Measurements from ENCODE around the gene CLMP.

GRCh38 chr11:123135863-123136446 lies 59.1 kb downstream of the CLMP start:
- TF ChIP-seq EZH2 (IDR thresholded peaks at IDR 0.05; ENCODE audit: low read length), result no peak
- TF ChIP-seq, protein P1, sequence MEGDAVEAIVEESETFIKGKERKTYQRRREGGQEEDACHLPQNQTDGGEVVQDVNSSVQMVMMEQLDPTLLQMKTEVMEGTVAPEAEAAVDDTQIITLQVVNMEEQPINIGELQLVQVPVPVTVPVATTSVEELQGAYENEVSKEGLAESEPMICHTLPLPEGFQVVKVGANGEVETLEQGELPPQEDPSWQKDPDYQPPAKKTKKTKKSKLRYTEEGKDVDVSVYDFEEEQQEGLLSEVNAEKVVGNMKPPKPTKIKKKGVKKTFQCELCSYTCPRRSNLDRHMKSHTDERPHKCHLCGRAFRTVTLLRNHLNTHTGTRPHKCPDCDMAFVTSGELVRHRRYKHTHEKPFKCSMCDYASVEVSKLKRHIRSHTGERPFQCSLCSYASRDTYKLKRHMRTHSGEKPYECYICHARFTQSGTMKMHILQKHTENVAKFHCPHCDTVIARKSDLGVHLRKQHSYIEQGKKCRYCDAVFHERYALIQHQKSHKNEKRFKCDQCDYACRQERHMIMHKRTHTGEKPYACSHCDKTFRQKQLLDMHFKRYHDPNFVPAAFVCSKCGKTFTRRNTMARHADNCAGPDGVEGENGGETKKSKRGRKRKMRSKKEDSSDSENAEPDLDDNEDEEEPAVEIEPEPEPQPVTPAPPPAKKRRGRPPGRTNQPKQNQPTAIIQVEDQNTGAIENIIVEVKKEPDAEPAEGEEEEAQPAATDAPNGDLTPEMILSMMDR (optimal IDR thresholded peaks at IDR 0.05 in 1 of 3, IDR thresholded peaks at IDR 0.05 in 1 of 3, conservative IDR thresholded peaks at IDR 0.05 in 1 of 3; ENCODE audit: extremely low read depth in 1 of 3, insufficient read depth in 2 of 3, low read length in 3 of 3), result no peak

Data from keratinocyte (primary cell).